HepG2 (cell line): Measurements from ENCODE around the gene VTI1B. TPM values are rescaled to one million over a fixed set of nuclear protein-coding genes. Genes with fewer than 3 reads are reported as not detected.

ENCODE experiments used
- ATAC-seq: fragments of 200-7000 bp; cut with Tn5 transposase; 3 replicates; pipeline ENCODE4 v1.9.1; 2020; ENCODE audit warnings: mild to moderate bottlenecking, moderate library complexity
- BruUV-seq: library from RNA; stranded (reverse); fragments of 400-500 nt; replicated peaks from 2 replicates; lab custom pipeline; 2021; lab: Mats Ljungman, UMichigan
- CTCF ChIA-PET: fragments of 300-600 bp; formaldehyde crosslinking; extraction: SDS; loops from one replicate; lab custom pipeline; 2021; ENCODE audit warnings: low total read pairs, inconsistent platforms, low intra/inter-chr PET ratio; lab: Yijun Ruan, JAX
- POLR2A ChIA-PET: fragments of 350-600 bp; sonication (Branson Sonifier 250); formaldehyde crosslinking; loops from one replicate; lab custom pipeline; 2020; ENCODE audit warnings: antibody characterized with exemption, inconsistent platforms; lab: Yijun Ruan, JAX
- DNase-seq: peaks from one replicate; pipeline ENCODE4 v3.0.0-alpha.2; 2015; ENCODE audit warnings: low spot score
- FAIRE-seq: peaks from 3 replicates; lab custom pipeline; 2011; peaks lifted over from hg19 to GRCh38; lab: Jason Lieb, UNC
- H2AFZ ChIP-seq: one replicate; pipeline ENCODE4 v1.6.1; 2011; ENCODE audit warnings: low read length, inconsistent platforms
- H3K27ac ChIP-seq: fragments of 300-600 bp; 3 replicates; pipeline ENCODE4 v1.8.0; 2011; ENCODE audit warnings: mixed run types, mild to moderate bottlenecking, mixed read lengths, low read length, inconsistent platforms; ENCODE audit not compliant: insufficient read depth; ENCODE audit errors: extremely low read length
- H3K27me3 ChIP-seq, 2 experiments: fragments of 200-600 bp in 1 of 2; 2 replicates in 1 of 2; 3 replicates in 1 of 2; pipeline versions ENCODE4 v1.6.0 to v1.8.0; 2011; ENCODE audit warnings: low read length in 2 of 2, mild to moderate bottlenecking in 2 of 2, moderate library complexity in 2 of 2, inconsistent platforms in 1 of 2; ENCODE audit not compliant: insufficient read depth in 2 of 2, control insufficient read depth in 1 of 2
- H3K36me3 ChIP-seq, 2 experiments: fragments of 200-600 bp in 1 of 2; replicated peaks in 1 of 2; 2 replicates in 1 of 2; 3 replicates in 1 of 2; pipeline versions ENCODE4 v1.5.1 to v1.8.0; 2011; ENCODE audit warnings: low read length in 2 of 2, inconsistent platforms in 1 of 2; ENCODE audit not compliant: insufficient read depth in 2 of 2, control insufficient read depth in 1 of 2
- H3K4me1 ChIP-seq: 2 replicates; pipeline ENCODE4 v1.5.1; 2012; ENCODE audit warnings: low read length, inconsistent platforms; ENCODE audit not compliant: insufficient read depth
- H3K4me2 ChIP-seq: 2 replicates; pipeline ENCODE4 v1.6.0; 2011; ENCODE audit warnings: low read depth, low read length, inconsistent platforms
- H3K4me3 ChIP-seq, 3 experiments: fragments of 200-600 bp in 1 of 3; sonication (generic), shearing (Covaris generic) in 1 of 3; replicated peaks in 1 of 3; 2 replicates each; pipeline ENCODE4 v1.5.1; 2011 to 2016; ENCODE audit warnings: low read length in 3 of 3, inconsistent platforms in 2 of 3, low read depth in 2 of 3, mild to moderate bottlenecking in 2 of 3, control low read depth in 1 of 3, mixed read lengths in 1 of 3; ENCODE audit not compliant: insufficient read depth in 1 of 3
- H3K79me2 ChIP-seq: one replicate; pipeline ENCODE4 v1.6.1; 2011; ENCODE audit warnings: low read length, inconsistent platforms; ENCODE audit not compliant: insufficient read depth
- H3K9ac ChIP-seq: 2 replicates; pipeline ENCODE4 v1.6.0; 2011; ENCODE audit warnings: mild to moderate bottlenecking, low read depth, low read length, inconsistent platforms; ENCODE audit not compliant: insufficient read depth
- H3K9me3 ChIP-seq: 2 replicates; pipeline ENCODE4 v1.5.1; 2012; ENCODE audit warnings: mild to moderate bottlenecking, low read length
- H4K20me1 ChIP-seq: 2 replicates; pipeline ENCODE4 v1.6.0; 2011; ENCODE audit warnings: inconsistent platforms, mild to moderate bottlenecking, low read length, moderate library complexity; ENCODE audit not compliant: insufficient read depth
- CCAR2 ChIP-seq: fragments of 200-400 bp; formaldehyde crosslinking; optimal IDR thresholded peaks from 2 replicates; pipeline ENCODE3; 2018; ENCODE audit warnings: low read depth, mild to moderate bottlenecking, low read length, moderate library complexity
- HMGA1 ChIP-seq: sonication (generic); formaldehyde crosslinking; conservative IDR thresholded peaks from 2 replicates; pipeline ENCODE4 v1.4.0; 2020; ENCODE audit warnings: missing genetic modification reagents
- KMT2B ChIP-seq: IDR thresholded peaks from 2 replicates; pipeline ENCODE4 v1.6.1; 2016; ENCODE audit warnings: missing genetic modification reagents, missing compliant biosample characterization
- MLX ChIP-seq: IDR thresholded peaks from 2 replicates; pipeline ENCODE4 v1.6.1; 2016
- SETDB1 ChIP-seq: sonication (generic); formaldehyde crosslinking; IDR thresholded peaks from 2 replicates; pipeline ENCODE4 v1.5.1; 2020; ENCODE audit warnings: missing genetic modification reagents, mild to moderate bottlenecking, borderline replicate concordance
- ZNF3 ChIP-seq: IDR thresholded peaks from 2 replicates; pipeline ENCODE4 v1.7.0; 2017; ENCODE audit warnings: inconsistent platforms
- ZSCAN12 ChIP-seq: sonication (generic); formaldehyde crosslinking; IDR thresholded peaks from 2 replicates; pipeline ENCODE4 v1.9.0; 2021; ENCODE audit warnings: mild to moderate bottlenecking, missing genetic modification reagents
- WGBS: methylation state at CpG from one replicate; pipeline ENCODE4 v1.1.6; 2017; ENCODE audit warnings: low lambda C conversion rate; 5-methylcytosine and 5-hydroxymethylcytosine counted together
- in situ Hi-C: cut with HindIII; loops from 2 replicates; pipeline ENCODE4 v1.10.0; 2017; ENCODE audit warnings: low pct_unique_long_range_greater_than_20kb; ENCODE audit not compliant: extremely low pct_ligation_motif_present
- intact Hi-C: fragments of 100-400 bp; cut with micrococcal nuclease; formaldehyde crosslinking; loops from one replicate; pipeline ENCODE4 v1.10.0; 2022; ENCODE audit not compliant: unreplicated experiment
- polyA plus RNA-seq, 8 experiments: library from polyadenylated mRNA; depleted of rRNA in 3 of 8; stranded (reverse) in 7 of 8; unstranded in 1 of 8; fragments of >200 nt; fragmentation: Illumina TruSeq in 4 of 8; extraction: Trizol in 4 of 8; gene quantifications; 2 replicates each; pipeline versions ENCODE4 v1.2.1 to v1.2.3, GENCODE V29; 2011 to 2016; ENCODE audit warnings: low read depth in 4 of 8, missing spikeins in 1 of 8, mixed read lengths in 1 of 8; ENCODE audit not compliant: insufficient read depth in 1 of 8
- total RNA-seq, 5 experiments: library from RNA; depleted of rRNA; stranded (reverse); fragments of >200 nt; fragmentation: Illumina TruSeq; extraction: Trizol; gene quantifications; 2 replicates each; pipeline ENCODE4 v1.2.3, GENCODE V29; 2016; ENCODE audit warnings: low read depth in 1 of 5

VTI1B gene
- total and polyA plus RNA-seq, 2 of the 13 experiments (the other 11 are each of a cell fraction or from before 2014, with no cell fraction given) = 39.0 to 103 TPM

- ATAC-seq = no peak
- Histone ChIP-seq H3K9ac (no peak overlapping the region), H3K4me2 (no peak overlapping the region), H3K27ac (no peak overlapping the region), H3K4me3 (no peak overlapping the region), H2AFZ (no peak overlapping the region), H3K4me1 (peaks cover 26% of the 10 kb centered on the region), H3K36me3 (no peaks in the 10 kb centered on the region), H3K79me2 (no peaks in the 10 kb centered on the region), H4K20me1 (no peaks in the 10 kb centered on the region), H3K9me3 (peaks cover 15% of the 10 kb centered on the region), H3K27me3 (no peaks in the 10 kb centered on the region)
- TF ChIP-seq SETDB1 (no peak), KMT2B (CRISPR knock-in tag) (no peak), ZSCAN12 (CRISPR knock-in tag) (no peak), CCAR2 (no peak), MLX (CRISPR knock-in tag) (no peak), HMGA1 (CRISPR knock-in tag) (no peak), ZNF3 (CRISPR knock-in tag) (no peak)
- intact Hi-C loops (loop anchor here (2.0 to 10.0 kb wide), 5 partner anchors 30 to 280 kb away; partner anchors contain the start of genes ARG2 and VTI1B), in situ Hi-C loops (loop anchor here (10.0 kb wide), 2 partner anchors 90 to 120 kb away; partner anchors contain the start of gene ARG2)
- 15% methylated on average over 3 of the region's 3 CpGs for WGBS
- BruUV-seq = no TSS peak
- FAIRE-seq = no peak
- POLR2A ChIA-PET = interaction anchor here (1.3 kb wide), 1 partner anchor 10 kb away, joined by 10 read pairs; the partner anchor contains the start of gene RDH11
- no peak for DNase-seq
- CTCF ChIA-PET = interaction anchor here (0.9 to 3.7 kb wide), 6 partner anchors 30 to 122 kb away, joined by 3 to 29 read pairs (median 9); partner anchors contain the start of genes ARG2, PIGH and VTI1B
Measured at GRCh38 chr14:67705211-67705610, 30.8 kb upstream of the VTI1B start.
